HG02610 (cell line): ENCODE results near the gene PTPRD.
A peak's percentile ranks its signal among the peaks of the same experiment; 100 is the strongest.
"Not testable (repeated sequence)": the region's sequence is repeated elsewhere in the genome, so short reads cannot be mapped to it uniquely, and the experiment has no call there.

ENCODE experiments used
- ATAC-seq: cut with Tn5 transposase; IDR thresholded peaks from one replicate; pipeline ENCODE4 v1.9.1; 2021; ENCODE audit warnings: mild to moderate bottlenecking, moderate library complexity; ENCODE audit not compliant: unreplicated experiment

PTPRD gene

GRCh38 chr9:10488937-10489336 lies 123.9 kb downstream of the PTPRD start:
- no peak for ATAC-seq

DNA sequence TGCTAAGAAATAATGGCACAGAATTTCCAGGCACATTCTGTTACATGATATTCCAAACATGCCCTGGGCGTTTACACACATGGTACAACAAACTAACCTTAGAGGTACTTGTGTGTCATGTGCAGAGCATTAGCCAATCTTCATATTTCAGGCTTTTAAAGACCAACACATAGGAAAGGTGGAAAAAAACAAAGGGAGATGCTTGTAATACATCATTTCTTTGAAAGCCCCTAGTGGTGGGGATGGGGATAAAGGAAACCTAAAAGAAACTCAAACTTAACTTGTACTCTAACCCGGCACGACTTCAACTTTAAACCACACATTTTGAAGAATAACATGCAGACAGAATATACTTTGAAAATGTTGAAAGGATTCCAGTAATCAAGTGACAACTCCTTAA lies 133.6 kb downstream of the PTPRD start:
- ATAC-seq: no peak

GRCh38 chr9:10449201-10449617 lies 163.6 kb downstream of the PTPRD start:
- not testable (repeated sequence) for ATAC-seq

GRCh38 chr9:10447036-10447435 lies 165.8 kb downstream of the PTPRD start:
- no peak for ATAC-seq

DNA sequence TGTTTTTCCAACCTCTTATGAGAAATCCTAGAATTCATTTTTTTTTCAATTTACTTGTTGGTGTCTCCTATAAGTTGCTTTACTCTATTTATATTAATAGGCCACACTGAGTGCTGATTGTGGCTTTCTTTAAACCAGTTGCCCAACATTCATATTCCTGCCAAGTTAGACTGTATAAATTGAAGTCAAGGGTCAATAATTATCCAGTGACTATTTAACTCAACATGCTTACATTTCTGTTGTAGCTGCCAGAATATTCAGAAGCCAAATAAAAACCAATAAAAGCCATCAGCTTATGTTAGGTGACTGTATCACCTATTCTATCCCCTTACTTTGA lies 169.0 kb downstream of the PTPRD start:
- ATAC-seq: no peak

DNA sequence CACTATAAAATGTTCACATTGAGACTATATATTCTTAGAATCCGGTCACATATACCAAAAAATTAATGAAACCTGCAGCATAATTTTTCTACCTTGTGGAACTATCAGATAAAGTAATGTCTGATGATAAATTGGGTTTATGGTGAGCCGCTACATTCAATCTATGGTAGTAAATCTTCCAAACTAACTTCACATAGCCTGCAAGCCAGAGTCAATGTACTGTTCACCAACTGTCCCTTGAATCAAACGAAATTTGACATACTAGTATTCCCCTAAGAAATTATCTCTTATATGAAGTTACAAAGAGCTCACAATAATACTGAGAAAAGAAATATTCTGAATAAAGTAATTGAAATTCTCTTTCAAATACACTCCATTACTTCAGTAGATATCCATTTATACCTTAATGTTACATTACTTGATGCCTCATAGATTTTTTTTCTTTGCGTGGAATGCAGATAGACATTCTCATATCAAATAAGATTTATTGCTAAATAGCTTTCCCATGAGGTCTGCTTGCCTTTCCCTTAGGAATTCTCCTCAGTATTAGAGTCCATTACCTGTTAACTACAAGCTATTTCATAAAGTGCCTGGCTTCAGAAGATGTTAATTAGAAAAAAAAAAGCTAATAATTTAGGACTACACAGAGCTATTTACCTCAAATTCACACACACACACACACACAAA lies 169.5 kb downstream of the PTPRD start:
- no peak for ATAC-seq

GRCh38 chr9:10438955-10439354 lies 173.8 kb downstream of the PTPRD start:
- ATAC-seq: no peak

- no peak for ATAC-seq
These were observed 176.0 kb downstream of the PTPRD start for GRCh38 chr9:10436756-10437155.

DNA sequence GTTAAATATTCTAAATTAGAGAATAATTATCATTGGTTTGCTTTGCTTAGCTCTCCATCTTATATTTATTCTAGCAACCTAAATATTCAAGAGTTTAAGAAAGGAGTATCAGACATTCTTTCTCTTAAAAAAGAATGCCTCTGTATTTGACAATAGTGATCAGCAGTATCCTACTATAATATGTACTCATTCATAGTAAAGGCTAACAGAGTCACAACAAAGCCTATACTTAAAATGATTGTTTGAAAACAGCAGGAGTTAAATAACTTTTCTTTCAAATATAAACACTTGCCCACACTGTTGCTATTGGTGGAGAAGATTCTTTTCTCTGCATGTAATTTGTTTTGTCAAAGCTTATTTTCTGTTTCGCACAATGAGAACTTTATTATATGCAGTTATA lies 178.4 kb downstream of the PTPRD start:
- no peak for ATAC-seq

DNA sequence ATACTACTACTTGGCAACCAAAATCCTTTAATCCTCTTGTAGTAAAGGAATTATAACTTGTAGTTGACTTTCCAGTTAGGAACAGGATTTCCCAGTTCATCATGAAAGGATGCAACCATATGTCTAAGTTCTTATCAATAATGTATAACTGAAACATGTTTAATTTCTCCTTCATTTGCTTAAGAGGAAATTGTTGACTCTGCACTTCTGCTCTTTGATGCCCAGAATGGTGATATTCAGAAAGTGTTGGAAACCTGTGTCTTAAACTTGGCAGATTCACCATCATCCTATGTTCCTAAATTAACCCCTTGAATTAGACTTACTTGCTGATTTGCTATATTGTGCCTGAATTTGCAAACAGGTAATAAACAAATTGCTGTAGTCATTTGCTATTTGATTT lies 201.5 kb downstream of the PTPRD start:
- no peak for ATAC-seq

DNA sequence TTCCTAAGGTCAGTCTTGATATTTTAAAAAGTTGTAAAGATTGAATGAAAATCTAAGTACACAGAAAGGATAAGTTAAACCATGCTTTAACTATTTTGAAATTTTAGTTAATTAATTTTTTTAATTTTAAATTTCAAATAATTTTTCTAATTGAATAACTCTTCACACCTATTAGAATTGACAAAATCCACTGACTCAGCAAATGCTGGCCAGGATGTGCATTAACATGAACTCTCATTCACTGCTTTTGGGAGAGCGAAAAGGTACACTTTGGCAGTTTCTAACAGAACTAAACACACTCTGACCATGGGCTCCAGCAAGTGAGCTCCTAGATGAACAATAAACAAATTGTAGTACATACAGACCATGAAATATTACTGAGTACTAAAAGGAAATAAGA lies 209.5 kb downstream of the PTPRD start:
- no peak for ATAC-seq

- ATAC-seq: no peak
These were observed 216.2 kb downstream of the PTPRD start for GRCh38 chr9:10396615-10397014.

DNA sequence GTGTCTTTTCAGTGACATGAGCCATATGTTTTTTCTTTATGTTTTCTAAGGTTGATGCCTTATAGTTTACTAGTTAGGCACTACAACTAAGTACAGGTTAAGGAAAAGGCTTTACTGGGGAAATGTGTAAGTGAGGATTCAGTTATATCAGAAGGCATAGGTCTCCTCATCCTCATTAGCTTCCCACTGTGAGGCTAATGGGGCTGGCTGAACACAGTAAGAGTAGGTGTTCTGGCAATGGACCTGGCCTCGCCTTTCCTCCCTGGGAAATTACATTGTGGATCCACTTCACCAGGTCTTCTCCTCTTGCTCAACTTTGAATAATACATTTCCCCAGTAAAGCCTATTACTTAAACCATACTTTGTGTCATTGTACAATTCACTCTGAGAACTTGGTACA lies 225.5 kb downstream of the PTPRD start:
- no peak for ATAC-seq

DNA sequence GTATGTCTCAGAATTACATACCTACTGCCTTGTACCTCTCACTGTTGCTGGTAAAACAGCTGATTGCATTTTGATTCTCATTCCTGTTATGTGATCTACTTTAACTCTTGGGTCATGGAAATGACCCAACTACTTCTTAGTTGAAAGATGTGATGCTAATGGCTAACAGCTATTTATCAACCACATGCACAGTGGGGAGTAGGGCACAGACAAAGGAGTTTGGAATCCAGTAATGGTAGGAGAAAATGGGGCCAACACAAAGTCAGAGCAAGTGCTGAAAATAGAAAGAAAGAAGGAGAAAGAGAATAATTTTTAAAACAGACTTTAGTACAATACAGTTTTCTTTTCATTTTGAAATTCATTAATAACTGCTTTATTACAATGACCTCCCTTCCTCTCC lies 241.0 kb downstream of the PTPRD start:
- ATAC-seq: no peak

DNA sequence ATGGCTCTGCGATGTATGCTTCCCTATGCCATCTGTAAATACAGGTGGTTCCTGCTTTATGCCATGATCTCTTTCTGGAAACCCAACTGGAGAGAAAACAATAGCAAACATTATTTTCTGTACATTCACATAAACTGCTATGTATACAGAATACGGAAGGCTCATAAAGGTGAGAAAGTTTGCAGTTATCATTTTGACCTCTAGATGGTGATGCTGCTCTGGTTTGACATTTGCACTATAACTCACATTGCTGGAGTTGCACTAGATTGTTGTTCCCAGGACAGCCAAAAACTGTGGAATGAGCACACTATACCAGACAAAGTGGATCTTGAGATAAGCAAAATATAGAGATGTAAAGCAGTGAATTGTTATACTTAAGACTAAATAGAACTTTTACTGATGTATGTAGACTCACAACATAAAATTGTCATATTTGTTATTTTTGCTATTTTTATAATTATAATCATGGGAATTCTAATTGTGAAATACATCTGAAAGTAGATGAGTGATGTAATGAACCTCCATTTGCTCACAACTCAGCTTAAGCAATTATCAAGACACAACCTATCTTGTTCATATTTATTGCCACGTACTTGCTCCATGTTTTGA lies 246.5 kb downstream of the PTPRD start:
- ATAC-seq: peak; percentile 92

GRCh38 chr9:10354591-10354990 lies 258.2 kb downstream of the PTPRD start:
- ATAC-seq: no peak

- ATAC-seq: not testable (repeated sequence)
These were observed 267.2 kb downstream of the PTPRD start for GRCh38 chr9:10345621-10346020.

- no peak for ATAC-seq
These were observed 271.7 kb downstream of the PTPRD start for GRCh38 chr9:10341057-10341456.

GRCh38 chr9:10339152-10339551 lies 273.6 kb downstream of the PTPRD start:
- no peak for ATAC-seq

GRCh38 chr9:10331157-10331556 lies 281.6 kb downstream of the PTPRD start:
- ATAC-seq: no peak

GRCh38 chr9:10282084-10282483 lies 330.7 kb downstream of the PTPRD start:
- no peak for ATAC-seq

DNA sequence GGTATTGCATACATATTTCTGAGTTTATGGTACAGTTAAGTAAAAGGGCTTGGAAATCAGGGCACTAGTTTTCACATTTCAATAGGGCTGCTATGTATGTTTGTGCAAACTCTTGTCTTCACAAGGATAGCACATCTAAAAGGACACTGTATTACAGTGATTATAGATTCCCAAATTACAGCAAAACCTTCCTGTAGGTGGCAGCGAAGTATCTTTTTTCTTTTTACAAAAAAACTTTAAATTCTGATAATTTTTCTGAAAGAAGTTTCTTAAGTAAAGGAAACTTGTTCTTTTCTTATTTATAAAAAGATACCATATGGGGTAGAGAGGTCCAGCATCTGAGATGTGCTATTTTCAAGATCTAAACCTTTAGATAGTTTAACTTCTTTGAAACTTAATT lies 337.8 kb downstream of the PTPRD start:
- ATAC-seq: no peak

DNA sequence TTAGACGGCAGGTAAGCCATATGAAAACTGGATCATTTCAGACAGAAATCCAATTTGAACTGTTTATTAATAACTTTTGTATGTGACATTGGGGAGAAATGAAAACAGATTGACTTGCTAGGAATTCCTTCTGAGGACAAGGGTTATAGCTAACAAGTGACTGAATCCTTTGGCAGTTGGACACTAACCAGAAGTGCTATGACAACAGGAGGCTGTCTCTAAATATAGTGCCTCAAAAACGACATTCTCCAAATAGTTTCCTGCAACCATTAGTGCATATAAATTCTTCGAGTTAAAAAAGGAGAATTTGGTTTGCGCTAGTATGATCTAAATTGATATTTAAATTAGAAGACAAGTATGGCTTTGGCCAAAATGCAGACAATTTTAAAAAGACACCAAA lies 338.6 kb downstream of the PTPRD start:
- no peak for ATAC-seq
